Smooth muscle cell (in vitro differentiated cells): ENCODE results near the gene TNIP1. TPM values are rescaled to one million over a fixed set of nuclear protein-coding genes. Genes with fewer than 3 reads are reported as not detected.

Experiments
- DNase-seq: peaks from one replicate; lab custom pipeline; 2025; ENCODE audit not compliant: unreplicated experiment; lab: John Stamatoyannopoulos, UW
- H2AFZ ChIP-seq: fragments of 200-600 bp; sonication (generic); 2 replicates; pipeline ENCODE4 v1.6.0; 2016; ENCODE audit warnings: antibody characterized with exemption, low read depth, mild to moderate bottlenecking
- H3F3A ChIP-seq: fragments of 200-600 bp; sonication (generic); 2 replicates; pipeline ENCODE4 v1.6.0; 2017; ENCODE audit warnings: antibody characterized with exemption, low read depth
- H3K27ac ChIP-seq: fragments of 200-600 bp; sonication (generic); 2 replicates; pipeline ENCODE4 v1.5.1; 2016; ENCODE audit warnings: low read depth, mild to moderate bottlenecking
- H3K27me3 ChIP-seq: fragments of 200-600 bp; sonication (generic); 2 replicates; pipeline ENCODE4 v1.6.1; 2016; ENCODE audit warnings: low read depth, mild to moderate bottlenecking
- H3K36me3 ChIP-seq: fragments of 200-600 bp; sonication (generic); 2 replicates; pipeline ENCODE4 v1.5.1; 2016; ENCODE audit warnings: low read depth
- H3K4me1 ChIP-seq: fragments of 200-600 bp; sonication (generic); 2 replicates; pipeline ENCODE4 v1.5.1; 2016; ENCODE audit warnings: low read depth
- H3K4me2 ChIP-seq: fragments of 200-600 bp; sonication (generic); 2 replicates; pipeline ENCODE4 v1.6.0; 2016; ENCODE audit warnings: mild to moderate bottlenecking
- H3K4me3 ChIP-seq: fragments of 200-600 bp; sonication (generic); 2 replicates; pipeline ENCODE4 v1.5.1; 2016; ENCODE audit warnings: mild to moderate bottlenecking
- H3K79me2 ChIP-seq: fragments of 200-600 bp; sonication (generic); 2 replicates; pipeline ENCODE4 v1.6.0; 2016; ENCODE audit warnings: low read depth, mild to moderate bottlenecking
- H3K9ac ChIP-seq: fragments of 200-600 bp; sonication (generic); 2 replicates; pipeline ENCODE4 v1.6.0; 2016; ENCODE audit warnings: low read depth
- H3K9me3 ChIP-seq: fragments of 200-600 bp; sonication (generic); replicated peaks from 2 replicates; pipeline ENCODE4 v1.5.1; 2016; ENCODE audit warnings: low read depth
- H4K20me1 ChIP-seq: fragments of 200-600 bp; sonication (generic); 2 replicates; pipeline ENCODE4 v1.6.0; 2016; ENCODE audit warnings: low read depth
- CTCF ChIP-seq: fragments of 200-600 bp; sonication (generic); IDR thresholded peaks from 2 replicates; pipeline ENCODE4 v1.5.1; 2017; ENCODE audit warnings: borderline replicate concordance, mild to moderate bottlenecking, antibody characterized with exemption; ENCODE audit not compliant: insufficient read depth, poor library complexity, severe bottlenecking
- WGBS: methylation state at CpG from one replicate; pipeline ENCODE4 v1.1.7; 2016; ENCODE audit warnings: low lambda C conversion rate; 5-methylcytosine and 5-hydroxymethylcytosine counted together
- polyA plus RNA-seq: library from polyadenylated mRNA; unstranded; fragments of >200 nt; fragmentation: Nextera tagmentation; extraction: Ambion mirVana; gene quantifications from 2 replicates; pipeline ENCODE4 v1.2.1, GENCODE V29; 2016
- total RNA-seq: library from RNA; depleted of rRNA; stranded (reverse); fragments of >200 nt; gene quantifications from 2 replicates; pipeline ENCODE4 v1.2.3, GENCODE V29; 2014

Gene TNIP1
- total and polyA plus RNA-seq, 2 experiments from 2014 or later, result 51.4 to 73.7 TPM

- no peak overlapping the region for H3K27ac ChIP-seq
- DNase-seq, result no peak
- no peaks in the 10 kb centered on the region for H3K36me3 ChIP-seq
- no peak for TF ChIP-seq CTCF
- no peak overlapping the region for H2AFZ ChIP-seq
- peaks cover 3% of the 10 kb centered on the region for H3F3A ChIP-seq
- H3K4me1 ChIP-seq, result peaks cover 2% of the 10 kb centered on the region
- H3K27me3 ChIP-seq, result no peaks in the 10 kb centered on the region
- H3K4me2 ChIP-seq, result no peak overlapping the region
- no peak overlapping the region for H3K9ac ChIP-seq
- no peaks in the 10 kb centered on the region for H3K9me3 ChIP-seq
- H4K20me1 ChIP-seq, result no peaks in the 10 kb centered on the region
- no peak overlapping the region for H3K4me3 ChIP-seq
- no peaks in the 10 kb centered on the region for H3K79me2 ChIP-seq
- WGBS, result 75% methylated on average over 2 of the region's 2 CpGs
Measured at GRCh38 chr5:151008210-151008491, 72.7 kb downstream of the TNIP1 start.

- Histone ChIP-seq H3K4me2 (no peak overlapping the region), H3K9ac (no peak overlapping the region), H3K27ac (no peak overlapping the region), H3K79me2 (no peaks in the 10 kb centered on the region), H4K20me1 (no peaks in the 10 kb centered on the region), H3K4me1 (peaks cover 3% of the 10 kb centered on the region), H3F3A (peaks cover 3% of the 10 kb centered on the region), H3K27me3 (no peaks in the 10 kb centered on the region), H3K4me3 (no peak overlapping the region), H2AFZ (no peak overlapping the region), H3K36me3 (no peaks in the 10 kb centered on the region), H3K9me3 (no peaks in the 10 kb centered on the region)
- DNase-seq, result no peak
- no peak for TF ChIP-seq CTCF
- WGBS, result 88% methylated on average over 7 of the region's 7 CpGs
Measured at GRCh38 chr5:151007430-151008209, 73.2 kb downstream of the TNIP1 start.

GRCh38 chr5:151006704-151007334, 74.0 kb downstream of the TNIP1 start:
- no peak for DNase-seq

More at GRCh38 chr5:151006704-151007334, 74.0 kb downstream of the TNIP1 start:
- Histone ChIP-seq H3K9ac (no peak overlapping the region), H3K79me2 (no peaks in the 10 kb centered on the region), H3K4me2 (no peak overlapping the region), H3K4me3 (no peak overlapping the region), H3K9me3 (no peaks in the 10 kb centered on the region), H4K20me1 (no peaks in the 10 kb centered on the region), H3K27me3 (no peaks in the 10 kb centered on the region), H3K27ac (no peak overlapping the region), H2AFZ (no peak overlapping the region), H3K36me3 (no peaks in the 10 kb centered on the region), H3K4me1 (peaks cover 3% of the 10 kb centered on the region), H3F3A (peaks cover 3% of the 10 kb centered on the region)
- 91% methylated on average over 5 of the region's 5 CpGs for WGBS
- no peak for TF ChIP-seq CTCF
